NOMO-1 treated with DMSO at 0.1 percent for 48 hours (cell line): ENCODE results near the gene CEMIP2.

Experiments used
- DNase-seq: peaks from one replicate; lab custom pipeline; 2025; ENCODE audit not compliant: unreplicated experiment; lab: John Stamatoyannopoulos, UW

Gene CEMIP2

GRCh38 chr9:71647094-71647591, 121.2 kb downstream of the CEMIP2 start:
- no peak for DNase-seq

DNA sequence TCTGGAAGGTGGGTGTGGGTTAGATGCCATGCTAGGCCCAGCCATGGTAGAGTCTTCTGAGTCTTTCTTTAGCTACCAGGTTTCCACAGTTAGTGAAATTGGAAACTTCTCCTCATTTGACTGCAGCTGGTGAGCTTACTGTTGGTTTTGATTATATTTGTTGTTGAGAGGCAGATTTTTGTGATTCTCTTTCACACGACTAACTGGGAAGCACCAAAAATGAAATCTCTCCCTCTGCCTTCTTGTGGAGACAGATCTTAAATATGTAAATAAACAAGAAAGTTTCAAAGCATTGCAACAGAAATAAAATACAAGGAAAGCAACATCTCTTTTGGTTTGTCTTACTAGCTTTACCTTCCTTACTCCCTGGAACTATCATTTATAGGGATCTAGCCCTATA, 122.2 kb downstream of the CEMIP2 start:
- DNase-seq: no peak

DNA sequence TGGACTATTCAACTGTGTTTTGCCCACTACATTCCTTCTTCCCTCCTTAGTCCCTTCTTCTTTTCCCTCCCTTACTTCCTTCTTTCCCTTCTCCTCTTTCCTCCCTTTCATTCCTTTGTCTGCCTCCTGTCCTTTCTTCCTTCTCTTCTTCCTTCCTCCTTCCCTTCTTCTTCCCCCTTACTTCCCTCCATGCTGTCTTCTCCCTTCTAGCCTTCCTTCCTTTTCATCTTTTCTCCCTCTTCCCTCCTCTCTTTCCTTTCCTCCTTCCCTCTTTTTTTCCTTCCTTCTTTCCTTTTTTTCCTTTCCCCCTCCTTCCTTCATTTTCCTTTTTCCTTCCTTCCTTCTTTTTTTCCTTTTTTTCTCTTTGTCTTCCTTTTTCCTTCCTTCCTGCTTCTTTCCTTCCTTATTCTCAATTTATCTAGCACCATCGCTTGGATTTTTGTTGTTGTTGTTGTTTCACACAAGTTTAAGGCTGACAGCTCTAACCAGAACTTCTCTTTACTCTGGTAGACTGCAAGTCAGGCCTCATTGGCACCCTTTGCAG, 123.4 kb downstream of the CEMIP2 start:
- no peak for DNase-seq

DNA sequence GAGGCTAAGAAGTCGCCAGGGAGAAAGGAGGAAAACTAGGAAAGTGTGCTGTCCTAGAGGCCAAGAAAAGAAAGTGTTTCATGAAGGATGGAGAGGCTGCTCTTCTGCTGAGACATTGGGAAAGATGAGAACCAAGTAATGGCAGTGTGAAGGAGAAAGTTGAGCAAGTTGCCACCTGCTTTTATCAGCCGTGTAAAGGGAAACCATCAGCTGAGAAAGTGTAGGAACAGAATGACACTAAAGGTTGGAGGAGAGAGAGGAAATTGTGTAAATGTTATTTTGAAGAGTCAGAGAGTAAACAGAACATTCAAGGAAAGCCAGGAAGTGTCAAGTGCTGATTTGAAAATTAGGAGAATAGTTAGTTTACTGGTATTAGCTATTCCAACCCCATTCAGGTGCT, 125.0 kb downstream of the CEMIP2 start:
- no peak for DNase-seq

DNA sequence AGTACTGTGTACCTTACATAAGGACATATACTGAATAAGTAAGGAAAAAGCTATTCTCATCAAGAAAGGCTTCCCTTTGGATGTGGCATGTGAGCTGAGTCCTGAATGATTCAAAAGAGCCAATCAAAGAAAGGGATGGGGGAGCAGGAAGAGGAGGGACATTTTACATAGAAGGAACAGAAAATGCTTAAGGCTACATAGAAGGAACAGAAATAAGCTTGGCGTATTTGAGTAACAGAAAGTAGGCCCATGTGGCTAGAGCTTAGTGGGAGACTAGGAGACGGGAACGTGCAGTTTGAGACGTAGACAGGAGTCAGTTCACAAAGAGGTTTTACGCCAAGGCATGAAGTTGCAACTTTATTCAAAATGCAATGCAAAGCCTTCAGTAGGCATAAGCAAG, 126.3 kb downstream of the CEMIP2 start:
- DNase-seq: no peak

- DNase-seq: no peak
These were observed 129.7 kb downstream of the CEMIP2 start for GRCh38 chr9:71638627-71639026.

- no peak for DNase-seq
These were observed 130.4 kb downstream of the CEMIP2 start for GRCh38 chr9:71637926-71638325.

- no peak for DNase-seq
These were observed 130.9 kb downstream of the CEMIP2 start for GRCh38 chr9:71637375-71637774.

DNA sequence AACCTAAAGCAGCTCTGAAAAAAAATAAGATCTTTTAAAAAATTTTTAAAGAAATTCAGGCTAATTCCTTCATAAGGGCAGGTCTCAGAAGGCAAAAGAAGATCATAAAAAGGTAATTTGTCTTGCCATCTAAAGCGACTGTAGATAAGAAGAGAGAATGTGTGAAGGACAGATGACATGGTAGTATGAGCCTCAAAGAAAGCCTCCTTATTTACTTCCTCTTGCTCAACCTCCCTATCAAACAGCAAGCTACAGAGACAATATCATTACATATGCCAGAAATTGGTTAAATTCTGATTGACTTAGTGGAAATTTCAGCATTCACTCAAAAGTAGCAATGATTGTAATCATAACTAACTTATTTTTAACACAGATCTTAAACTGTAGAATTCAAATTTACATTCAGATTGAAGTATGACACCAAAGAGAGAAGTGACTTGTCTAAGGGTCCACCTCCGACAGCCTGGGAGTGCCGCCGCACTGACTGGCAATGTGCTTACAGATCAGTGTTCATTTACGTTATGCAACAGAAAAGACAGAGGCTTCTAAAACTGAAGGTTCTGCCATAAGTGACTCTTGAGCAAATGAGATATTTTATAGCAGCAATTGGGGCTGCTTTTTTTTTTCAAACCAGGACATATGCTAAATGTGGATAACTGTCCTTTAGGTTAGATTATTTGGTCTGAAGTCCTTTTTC, 132.0 kb downstream of the CEMIP2 start:
- no peak for DNase-seq

DNA sequence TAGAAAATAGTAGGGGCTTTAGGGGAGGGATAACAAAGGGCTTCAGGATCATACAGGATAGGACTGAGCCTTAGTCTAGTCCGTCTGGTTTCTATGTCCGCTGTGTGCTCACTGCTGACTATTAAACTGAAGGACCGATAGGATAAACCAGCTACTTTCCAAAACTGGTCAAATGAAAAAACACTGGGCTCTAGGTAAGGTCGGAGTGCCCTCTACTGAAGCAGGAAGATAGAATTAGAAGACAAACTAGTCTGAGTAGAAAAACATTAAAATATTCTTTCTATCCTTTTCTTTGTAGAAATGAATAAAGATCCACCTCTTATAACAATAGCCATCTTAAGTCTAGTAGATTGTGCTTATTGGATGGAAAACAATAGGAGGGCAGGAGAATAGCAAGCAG, 133.6 kb downstream of the CEMIP2 start:
- DNase-seq: no peak
